ENCODE data around the gene STON2.

Gene STON2

DNA sequence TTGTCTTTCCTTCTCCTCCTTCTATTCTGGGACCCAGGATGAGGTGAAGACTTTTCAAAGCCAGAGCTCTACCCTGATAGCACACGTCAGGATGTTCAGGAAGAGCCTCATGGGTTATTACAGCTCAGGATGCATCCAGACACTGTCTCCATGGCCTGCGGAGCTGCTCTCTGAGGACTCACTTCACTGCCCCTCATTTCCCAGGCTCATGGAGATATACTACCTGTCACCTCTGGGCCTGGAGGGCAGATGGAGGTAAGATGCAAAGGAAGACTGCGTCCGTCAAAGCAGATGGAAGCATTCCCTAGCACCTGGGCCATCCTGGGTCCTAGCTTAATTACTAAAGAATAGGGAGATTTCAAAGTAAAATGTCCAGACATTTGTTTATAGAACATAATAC is 32.6 kb downstream of the STON2 start:
- FAIRE-seq = no peak

DNA sequence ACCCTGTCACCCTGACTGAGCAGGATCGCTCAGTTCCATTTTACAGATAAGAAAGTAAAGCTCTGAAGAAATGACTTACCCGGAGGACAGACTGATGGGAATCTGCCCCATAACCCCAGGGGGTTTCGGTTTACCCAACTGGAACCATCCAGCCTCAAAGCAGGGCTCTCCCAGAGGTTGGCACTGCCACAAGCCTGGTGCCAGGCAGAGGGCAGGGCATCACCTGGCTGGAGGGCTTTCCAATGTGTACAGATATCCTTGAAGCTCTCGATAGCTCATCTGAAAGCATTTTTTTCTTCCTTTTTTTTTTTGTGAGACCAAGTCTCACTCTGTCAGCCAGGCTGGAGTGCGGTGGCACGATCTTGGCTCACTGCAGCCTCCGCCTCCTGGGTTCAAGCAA is 33.2 kb downstream of the STON2 start:
- FAIRE-seq = no peak

DNA sequence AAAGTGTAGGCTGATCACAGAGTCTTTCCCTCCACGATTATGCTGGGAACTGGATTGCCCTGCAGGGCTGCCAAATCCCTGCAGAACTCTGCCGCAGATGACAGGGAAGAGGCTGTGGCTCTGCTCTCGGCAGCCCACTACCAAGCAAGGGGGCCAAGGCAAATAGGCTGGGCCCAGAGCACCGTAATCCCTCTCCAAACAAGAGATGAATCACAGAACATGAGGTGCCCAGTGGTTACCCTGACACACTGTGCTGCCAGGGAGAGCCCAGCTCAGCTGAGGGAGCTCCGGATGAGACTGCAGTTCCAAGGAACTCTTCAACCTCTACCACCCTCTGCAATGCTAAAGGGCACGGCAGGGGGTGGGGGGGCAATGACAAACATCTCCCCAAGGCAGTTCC is 33.9 kb downstream of the STON2 start:
- no peak for FAIRE-seq

DNA sequence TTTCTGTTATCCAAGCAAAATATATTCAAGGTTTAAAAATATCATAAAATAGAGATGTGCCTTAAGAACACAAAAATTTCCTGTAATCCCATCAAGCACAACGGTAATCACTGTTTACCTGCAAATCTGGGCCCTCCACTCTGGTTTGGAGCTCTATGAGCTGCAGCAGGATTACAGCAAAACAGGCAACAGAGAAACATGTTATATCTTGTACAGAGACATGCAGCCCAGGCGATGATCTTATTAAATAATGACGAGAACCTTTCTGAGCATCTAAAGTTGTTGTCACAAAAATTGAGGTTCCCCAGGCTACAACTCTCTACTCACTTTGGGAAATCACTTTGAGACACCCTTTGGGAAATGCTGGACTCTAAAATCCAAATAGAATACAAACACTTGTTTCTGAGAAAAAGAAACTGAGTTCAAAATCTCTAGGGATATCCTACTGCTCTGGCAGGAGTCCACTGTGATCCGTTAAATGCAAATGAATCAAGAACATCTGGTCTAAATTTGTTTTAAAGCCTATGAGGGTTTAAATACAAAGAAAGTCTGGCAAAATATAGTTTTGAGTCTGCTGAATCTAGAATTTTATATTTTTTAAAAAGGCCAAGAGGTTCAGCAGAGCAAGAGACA is 36.3 kb downstream of the STON2 start:
- FAIRE-seq = no peak

DNA sequence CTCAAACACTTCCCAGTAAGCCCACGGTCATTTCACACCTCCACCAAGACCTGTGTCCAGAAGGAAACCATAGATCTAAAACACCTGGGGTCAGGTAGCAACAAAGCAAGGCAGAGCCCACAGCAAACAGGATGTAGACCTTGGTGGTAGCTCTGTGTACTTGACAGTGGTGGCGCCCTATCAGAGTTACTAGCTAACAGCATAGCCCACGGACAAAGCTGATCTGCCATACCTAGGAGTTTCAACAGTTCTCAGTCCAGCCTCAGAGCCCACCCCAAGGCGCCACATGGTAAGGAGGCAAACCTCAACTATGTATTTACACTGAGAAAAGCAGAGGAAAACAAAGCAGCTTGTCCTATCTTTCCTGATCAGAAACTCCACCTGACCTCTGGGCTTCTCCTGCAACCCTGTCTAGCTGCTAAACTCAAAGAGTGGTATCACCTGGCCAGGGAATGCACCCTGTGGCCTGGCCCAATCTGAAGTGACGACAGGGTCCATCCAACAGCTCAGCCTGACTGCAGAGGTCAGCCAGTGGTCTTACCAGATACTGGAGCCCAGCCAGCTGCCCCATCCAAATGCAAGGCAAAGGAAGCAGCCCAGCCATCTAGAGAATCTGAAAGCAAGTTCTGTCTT is 46.3 kb downstream of the STON2 start:
- no peak for FAIRE-seq

DNA sequence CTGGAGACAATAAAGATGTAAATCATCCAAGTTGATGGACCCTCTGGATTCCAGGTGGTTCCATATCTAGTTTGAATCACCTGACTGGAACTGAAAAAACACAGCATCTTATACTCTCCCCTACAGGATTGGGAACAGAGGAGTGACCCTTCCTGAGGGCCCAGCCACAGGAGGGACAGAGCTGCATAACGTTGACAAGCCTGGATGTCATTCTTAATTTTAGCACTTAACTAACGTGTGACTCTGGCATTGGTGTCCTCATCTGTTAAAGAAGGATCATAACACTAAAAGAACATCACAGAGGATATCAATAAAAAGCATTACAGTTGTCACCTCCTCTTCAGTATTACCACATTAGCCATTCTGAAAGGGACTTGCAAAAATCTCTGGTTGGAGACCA is 47.7 kb downstream of the STON2 start:
- FAIRE-seq = no peak

DNA sequence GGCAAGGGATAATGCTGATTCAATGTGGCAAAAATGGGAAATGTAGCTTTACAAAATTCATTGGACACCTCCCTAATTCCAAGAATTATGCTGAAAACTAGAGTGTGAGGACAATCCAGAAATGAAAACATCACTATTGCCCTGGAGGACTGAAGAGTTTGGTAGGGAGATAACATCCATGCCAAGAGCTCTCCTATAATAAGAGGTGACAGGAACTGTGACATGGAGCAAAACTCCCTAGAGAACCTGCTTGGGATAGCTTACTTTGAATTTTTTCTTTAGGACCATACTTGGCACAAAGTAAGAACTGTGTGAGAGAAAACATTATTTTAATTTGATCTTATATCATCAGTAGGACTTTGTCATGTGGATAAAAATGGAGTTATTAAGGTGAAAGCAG is 48.9 kb downstream of the STON2 start:
- no peak for FAIRE-seq

DNA sequence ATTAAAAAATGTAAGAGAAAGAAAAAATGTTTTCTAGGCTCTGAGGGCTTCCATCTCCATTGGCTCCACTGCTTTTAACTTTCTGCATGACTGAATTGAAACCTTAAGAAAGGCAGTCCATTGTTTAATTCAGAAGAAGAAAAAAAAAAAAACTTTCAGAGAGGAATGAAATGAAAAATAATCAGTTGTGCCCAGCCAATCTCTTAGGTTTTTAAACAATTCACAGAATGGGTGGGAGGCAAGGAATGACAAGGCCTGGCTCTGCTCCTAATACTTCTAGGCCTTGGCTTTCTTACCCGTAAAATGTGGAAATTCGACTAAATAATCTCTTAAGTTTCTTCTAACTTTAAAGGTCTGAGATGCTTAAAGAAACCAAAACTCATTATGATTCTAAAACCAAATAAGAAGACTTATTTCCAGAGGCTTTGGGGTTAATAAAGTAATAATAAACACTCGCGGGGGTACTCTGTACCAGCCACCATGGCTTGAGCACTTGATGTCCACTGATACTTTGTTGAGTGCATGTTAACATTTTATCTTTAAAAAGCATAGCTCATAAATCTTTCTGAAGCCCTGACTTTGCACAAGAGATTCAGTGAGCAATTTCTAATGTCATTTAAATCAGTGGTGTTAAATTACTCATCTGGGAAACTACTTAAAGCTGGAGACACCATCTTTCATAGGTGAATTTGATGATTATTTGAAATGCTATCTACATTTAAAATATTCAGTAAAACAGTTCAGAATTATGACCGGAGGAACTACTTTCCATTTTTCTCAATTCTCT is 49.6 kb downstream of the STON2 start:
- FAIRE-seq = no peak

DNA sequence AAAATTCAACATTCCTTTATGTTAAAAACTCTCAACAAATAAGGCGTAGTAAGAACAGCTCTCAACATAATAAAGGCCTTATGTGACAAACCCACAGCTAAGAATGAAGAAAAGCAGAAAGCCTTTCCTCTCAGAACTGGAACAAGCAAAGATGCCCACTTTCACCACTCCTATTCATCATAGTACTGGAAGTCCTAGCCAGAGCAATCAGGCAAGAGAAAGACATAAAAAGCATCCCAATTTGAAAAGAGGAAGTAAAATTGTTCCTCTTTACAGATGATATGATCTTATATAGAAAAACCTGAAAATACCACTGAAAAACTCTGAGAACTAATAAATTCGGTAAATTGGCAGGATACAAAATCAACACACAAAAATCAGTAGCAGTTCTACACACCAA is 52.1 kb downstream of the STON2 start:
- FAIRE-seq = no peak

DNA sequence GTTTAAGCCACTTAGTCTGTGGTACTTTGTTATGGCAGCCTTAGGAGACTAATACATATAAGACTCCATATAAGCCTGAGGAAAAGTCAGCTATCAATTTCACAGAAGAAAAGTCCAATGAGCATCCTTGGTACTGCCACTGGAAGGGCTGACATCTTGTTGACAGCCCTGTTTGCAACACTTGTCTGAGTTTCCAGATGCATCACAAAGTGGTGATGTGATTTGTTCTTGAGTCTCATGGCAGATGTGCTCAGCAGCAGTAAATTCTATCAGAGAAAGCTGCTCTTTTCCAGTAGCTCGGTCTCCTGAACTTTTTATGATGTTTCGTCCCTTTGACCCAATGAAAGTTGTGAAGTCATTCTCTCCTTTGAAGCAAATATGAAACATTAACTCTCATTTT is 54.3 kb downstream of the STON2 start:
- no peak for FAIRE-seq

DNA sequence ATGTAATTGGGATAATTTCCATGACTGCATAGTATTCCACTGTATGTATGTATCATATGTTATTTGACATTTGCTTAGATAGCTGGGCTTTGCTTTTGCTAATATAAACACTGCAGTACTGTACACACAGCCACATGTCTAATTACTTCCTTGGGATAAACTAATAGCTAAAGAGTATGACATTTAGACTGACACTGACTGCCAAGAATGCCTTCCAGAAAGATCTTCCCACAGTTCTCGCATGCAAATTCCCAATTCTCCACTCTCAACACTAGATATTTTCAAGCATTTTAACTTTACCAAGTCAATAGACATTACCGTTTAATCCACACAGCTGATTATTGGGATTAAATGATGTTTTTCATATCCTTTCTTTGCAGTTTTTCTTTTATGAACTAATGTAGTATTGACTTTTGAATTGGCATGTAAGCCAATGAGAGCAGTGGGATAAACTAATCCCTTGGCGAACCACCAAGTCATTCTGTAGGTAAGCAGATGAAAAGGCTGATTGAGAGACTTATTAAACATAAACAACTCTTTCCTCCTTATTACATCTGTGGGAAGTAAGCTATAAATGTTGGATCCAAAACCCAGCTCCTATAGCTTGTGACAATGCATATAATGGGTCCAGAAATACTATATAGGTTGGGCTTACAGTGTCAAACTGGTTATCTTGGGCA is 55.5 kb downstream of the STON2 start:
- FAIRE-seq = no peak

DNA sequence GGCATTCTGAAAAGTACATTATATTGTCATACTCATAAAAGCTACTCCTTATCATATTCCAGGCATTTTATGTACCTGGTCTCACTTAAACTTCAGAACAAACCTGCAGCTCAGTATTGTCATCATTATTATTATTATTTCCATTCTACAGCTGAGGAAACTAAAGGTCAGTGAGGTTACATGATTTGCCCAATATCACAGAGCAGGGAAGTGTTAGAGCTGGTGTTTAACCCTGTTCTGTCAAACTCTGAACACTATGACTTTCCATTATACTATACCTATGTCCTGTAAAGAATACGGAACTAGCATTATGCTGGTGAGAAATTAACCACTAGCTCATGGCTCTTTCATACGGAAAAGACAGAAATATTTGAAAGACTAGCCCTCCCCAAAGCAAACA is 56.4 kb downstream of the STON2 start:
- no peak for FAIRE-seq

DNA sequence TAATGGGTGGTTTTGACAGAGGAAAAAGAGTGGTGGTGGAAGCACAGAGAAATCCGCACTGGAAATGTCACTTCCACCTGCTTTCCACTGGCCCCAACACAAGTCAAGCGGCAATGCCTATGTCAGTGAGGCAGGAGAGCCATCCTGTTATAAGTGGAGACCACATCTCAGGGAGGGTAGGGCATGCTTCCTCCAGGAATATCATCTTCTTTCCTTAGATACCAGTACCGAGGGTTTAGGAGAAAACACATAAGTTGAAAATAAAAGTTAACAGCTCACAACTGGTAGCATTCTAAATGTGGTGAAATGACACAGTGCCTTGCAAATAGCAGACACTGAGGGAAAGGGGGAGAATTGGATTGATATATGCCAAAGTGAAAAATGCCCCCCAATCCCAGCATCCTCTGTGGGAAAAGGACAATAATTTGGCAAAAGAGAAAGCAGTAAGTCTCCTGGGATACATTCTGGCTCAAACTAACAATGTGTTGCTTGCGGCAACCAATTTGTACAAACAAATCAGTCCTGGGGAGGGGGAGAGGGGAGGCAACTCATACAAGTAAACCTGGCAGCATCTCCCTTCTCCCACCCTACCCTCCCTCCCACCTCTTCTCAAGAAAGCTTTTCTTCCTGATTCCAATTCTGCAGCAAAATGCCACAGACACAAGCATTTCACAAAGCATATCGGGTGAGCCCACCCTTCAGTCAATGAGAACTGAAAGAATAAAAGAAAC is 57.1 kb downstream of the STON2 start:
- no peak for FAIRE-seq

DNA sequence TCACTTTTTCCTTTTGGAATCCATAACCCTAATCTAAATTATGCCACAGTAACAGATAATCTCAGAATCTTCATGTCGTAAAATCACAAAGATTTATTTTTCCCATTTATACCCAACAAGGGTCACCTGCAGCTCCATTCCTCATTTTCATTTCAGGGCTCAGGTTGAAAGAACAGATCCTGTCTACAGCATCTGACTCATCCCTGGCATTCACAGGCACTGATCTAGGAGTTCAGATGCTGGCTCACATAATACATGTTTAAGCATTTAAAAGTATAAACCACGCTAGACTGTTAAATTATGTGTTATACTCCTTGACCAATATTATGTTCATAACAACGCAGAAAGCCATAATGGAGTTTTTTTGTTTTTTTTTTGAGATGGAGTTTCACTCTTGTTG is 58.3 kb downstream of the STON2 start:
- FAIRE-seq = no peak

DNA sequence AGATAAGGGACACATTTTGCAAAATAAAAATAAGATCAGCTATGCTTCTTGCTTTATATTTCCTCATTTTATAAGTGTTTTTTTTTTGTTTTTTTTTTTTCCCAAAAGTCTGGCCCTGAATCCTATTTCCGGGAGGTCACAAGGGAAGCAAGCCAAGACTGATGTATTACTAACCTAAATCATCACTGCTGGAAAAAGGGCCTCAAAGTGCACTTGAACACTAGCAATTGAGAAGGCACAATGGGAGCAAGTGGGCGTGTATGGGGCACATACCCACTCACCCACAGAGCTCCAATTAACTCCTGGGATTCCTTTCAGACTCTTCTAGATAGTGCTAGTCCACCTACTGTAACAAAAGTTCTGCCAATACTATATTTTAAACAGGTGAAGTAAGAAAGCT is 58.8 kb downstream of the STON2 start:
- no peak for FAIRE-seq

DNA sequence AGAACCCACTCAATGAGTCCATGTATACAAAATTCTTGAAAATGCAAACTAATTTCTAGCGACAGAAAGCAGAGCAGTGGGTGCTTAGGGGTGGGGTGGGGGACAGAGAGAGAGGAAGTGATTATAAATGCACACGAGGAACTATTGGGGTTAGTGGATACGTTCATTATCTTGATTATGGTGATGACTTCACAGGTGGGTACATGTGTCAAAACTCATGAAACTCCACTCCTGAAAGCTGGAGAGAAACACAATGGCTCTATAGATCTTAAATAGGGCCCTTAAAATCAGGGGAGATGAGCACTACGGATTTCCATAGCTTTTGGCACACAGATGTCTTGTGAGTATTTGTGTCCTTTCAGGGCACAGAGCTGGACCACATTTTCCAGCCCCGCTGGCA is 59.9 kb downstream of the STON2 start:
- FAIRE-seq = no peak

DNA sequence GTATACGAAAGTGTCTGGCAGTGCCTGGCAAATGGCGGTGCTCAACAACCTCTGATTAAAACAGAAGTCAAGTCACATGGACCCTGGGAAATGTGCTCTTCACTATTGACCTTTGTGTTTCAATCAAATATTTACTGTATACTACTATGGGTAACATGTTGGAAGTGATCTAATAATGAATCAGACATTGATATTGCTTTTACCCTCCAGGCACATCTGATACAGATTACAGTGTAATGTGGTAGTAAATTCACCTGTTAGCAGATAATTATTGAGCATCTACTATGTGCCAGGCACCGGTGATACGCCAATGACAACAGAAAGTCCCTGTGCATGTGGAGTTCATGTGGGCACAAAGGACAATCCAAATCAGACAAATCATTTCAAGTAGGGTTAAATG is 63.1 kb downstream of the STON2 start:
- no peak for FAIRE-seq

DNA sequence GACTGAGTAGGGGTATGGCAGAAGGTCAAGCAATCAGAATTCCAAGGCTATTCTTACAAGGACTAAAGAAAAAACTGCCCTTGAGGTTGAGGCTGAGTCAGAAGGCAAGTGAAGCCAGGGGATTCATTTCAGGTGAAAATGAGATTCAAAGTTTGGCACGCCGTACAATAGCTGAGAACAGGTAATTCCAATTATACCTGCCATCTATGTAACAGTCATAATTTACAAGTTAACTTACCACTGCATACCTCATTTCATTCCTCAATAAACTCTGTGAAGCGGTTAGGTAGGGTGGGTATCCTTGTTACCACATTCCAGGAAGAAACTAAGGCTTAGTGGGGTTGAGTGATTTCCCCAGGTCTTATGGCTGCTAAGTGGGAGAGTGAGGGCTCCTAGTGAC is 64.1 kb downstream of the STON2 start:
- no peak for FAIRE-seq

DNA sequence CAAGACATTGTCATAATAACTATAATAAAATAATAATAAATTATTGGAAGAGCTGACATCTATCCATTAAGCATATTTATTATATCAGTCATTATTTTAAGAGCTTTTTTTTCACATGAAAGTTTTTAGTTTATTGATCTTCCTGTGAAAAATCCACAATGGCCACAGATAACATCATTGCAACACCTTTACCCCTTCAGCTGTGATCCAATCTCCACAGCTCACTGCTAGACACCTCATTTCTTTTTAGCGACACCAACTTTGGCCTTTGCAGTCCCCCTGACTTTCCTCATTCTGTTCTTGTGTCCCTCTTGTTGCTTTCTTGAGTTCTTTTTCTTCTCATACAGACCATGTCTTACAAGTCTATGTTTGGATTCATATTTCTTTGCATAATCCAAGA is 67.4 kb downstream of the STON2 start:
- FAIRE-seq = no peak

DNA sequence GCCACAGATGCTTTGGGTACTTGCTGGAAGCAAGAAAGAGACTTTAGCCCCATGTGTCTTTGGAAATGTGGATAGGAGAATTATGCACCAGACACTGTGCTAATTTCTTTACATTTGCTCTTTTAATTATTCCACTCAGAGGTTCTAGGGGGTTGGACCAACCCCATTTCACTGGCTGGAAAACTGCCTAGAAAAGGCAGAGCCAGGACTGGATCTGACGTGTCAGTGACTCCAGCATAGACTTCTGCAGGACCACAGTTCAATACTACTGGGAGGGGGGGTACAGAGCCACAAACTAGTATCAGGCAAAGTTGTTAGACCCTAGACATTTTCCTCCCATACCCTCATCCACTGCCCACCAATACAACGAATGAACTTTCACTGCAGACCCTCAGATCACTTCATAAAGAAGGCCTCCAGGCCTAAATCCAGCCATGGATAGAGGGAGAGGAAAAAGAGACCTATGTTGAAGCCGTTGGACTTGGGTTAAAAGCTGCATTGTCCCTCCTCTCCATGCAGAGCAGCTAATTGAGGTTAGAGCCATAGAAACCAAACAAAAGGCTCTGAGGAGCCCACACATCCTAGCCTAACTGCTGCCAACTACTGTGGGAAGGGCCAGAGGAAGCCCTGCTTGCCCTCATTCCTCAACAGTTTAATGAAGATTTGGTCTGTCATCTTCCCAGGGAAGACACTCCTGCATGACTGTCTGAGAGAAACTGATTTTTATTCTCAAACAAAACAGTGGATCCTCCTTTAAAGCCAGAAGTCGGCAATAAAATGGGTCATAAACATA is 68.7 kb downstream of the STON2 start:
- FAIRE-seq = no peak

DNA sequence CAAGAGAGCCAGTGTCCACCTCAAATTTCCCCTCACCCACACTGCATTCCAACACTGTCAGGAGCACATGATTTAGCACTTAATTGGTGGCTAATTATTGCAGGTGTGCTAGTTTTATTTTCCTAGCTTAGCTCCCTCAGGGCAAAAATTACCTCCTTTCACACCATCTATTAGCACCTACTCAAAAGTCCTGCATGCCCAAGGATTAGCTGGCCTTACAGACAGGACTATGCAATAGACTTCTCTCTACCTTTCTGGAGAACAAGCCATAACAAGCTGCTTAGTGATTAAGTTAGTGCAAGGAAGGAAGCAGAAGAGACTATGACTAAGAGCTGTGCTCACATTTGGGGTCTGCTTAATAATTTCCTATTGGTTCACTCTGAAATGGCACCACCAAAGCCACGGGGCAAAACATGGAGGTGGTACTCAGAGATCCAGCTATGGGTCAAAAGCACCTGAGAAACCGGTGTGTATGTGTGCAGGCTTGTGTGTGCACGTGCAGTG is 69.5 kb downstream of the STON2 start:
- FAIRE-seq = no peak
